ENCODE measurements around the gene POC1B.

The POC1B gene

DNA sequence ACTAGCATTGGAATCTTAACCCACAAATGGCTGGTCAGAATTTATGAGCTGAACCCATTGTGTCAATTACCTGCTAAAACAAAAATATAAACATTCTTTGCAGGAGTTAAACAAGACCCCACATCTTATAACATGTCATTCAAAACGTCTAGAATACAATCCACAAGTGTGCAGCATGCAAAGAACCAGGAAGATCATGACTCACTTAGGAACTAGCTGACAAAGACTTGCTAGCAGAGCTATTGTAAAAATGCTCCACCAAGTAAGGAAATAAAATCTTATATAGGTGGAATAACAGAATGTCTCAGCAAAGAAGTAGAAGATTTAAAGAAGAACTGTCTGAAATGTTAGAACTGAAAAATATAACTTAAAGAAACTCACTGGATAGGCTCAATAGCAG is 26.5 kb upstream of the POC1B start:
- Histone ChIP-seq H3K4me1 (ENCODE audit: control insufficient read depth, low read depth, low read length) (no peaks in the 10 kb centered on the region), H3K4me3 (ENCODE audit: low read length) (no peak overlapping the region), H3K27me3 (ENCODE audit: control insufficient read depth, insufficient read depth, low read length) (no peaks in the 10 kb centered on the region), H3K9me3 (ENCODE audit: control insufficient read depth, low read depth, low read length) (no peaks in the 10 kb centered on the region), H3K27ac (ENCODE audit: low read length) (no peak overlapping the region), H3K9ac (ENCODE audit: low read length) (no peak overlapping the region), H3K36me3 (ENCODE audit: control insufficient read depth, low read depth, low read length) (no peaks in the 10 kb centered on the region)

DNA sequence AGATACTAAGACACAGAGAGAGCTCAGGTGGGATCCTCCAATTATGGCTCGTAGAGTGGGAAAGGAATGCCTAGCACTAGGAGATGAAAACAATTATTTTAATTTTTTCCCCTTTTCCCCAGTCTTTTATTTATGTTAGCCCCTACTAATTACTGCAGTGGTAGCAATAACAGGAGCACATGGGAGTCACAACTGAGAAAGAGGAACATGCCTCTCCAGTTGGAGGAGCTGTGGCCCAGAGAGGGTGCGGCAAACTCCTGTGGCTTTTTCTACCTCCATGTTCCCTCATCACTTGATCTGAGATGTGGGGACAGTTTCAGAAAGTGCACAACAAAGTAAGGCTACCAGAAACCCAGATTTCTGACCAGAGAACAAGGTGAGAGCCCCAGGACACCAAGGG is 25.9 kb upstream of the POC1B start:
- Histone ChIP-seq H3K4me3 (ENCODE audit: low read length) (no peak overlapping the region), H3K4me1 (ENCODE audit: control insufficient read depth, low read depth, low read length) (no peaks in the 10 kb centered on the region), H3K9ac (ENCODE audit: low read length) (no peak overlapping the region), H3K27me3 (ENCODE audit: control insufficient read depth, insufficient read depth, low read length) (no peaks in the 10 kb centered on the region), H3K36me3 (ENCODE audit: control insufficient read depth, low read depth, low read length) (no peaks in the 10 kb centered on the region), H3K9me3 (ENCODE audit: control insufficient read depth, low read depth, low read length) (no peaks in the 10 kb centered on the region), H3K27ac (ENCODE audit: low read length) (no peak overlapping the region)

GRCh38 chr12:89547101-89547500 is 21.3 kb upstream of the POC1B start:
- H3K9me3 ChIP-seq (ENCODE audit: control insufficient read depth, low read depth, low read length) = no peaks in the 10 kb centered on the region
- no peak overlapping the region for H3K4me3 ChIP-seq (ENCODE audit: low read length)
- peaks cover 3% of the 10 kb centered on the region for H3K4me1 ChIP-seq (ENCODE audit: control insufficient read depth, low read depth, low read length)
- no peak overlapping the region for H3K27ac ChIP-seq (ENCODE audit: low read length)
- no peaks in the 10 kb centered on the region for H3K36me3 ChIP-seq (ENCODE audit: control insufficient read depth, low read depth, low read length)
- no peak overlapping the region for H3K9ac ChIP-seq (ENCODE audit: low read length)
- H3K27me3 ChIP-seq (ENCODE audit: control insufficient read depth, insufficient read depth, low read length) = no peaks in the 10 kb centered on the region

DNA sequence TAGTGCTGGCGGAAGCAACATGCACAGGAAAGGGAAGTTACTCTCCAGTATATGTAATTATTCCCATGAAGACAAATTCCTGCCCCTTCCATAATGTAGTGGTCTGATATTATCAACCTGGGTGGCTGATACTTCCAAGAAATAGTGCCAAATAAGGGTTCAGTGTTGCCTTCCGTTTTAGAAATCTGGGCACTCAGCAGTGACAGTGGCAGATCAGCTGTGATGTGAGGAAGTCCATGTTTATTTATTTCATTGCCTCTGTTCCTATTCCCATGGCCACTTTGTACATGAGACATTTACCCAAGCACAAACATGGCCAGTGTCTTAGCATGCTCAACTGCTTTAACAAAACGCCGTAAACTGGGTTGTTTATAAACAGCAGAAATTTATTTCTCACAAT is 20.3 kb upstream of the POC1B start:
- H3K9me3 ChIP-seq (ENCODE audit: control insufficient read depth, low read depth, low read length) = no peaks in the 10 kb centered on the region
- H3K9ac ChIP-seq (ENCODE audit: low read length) = no peak overlapping the region
- no peak overlapping the region for H3K27ac ChIP-seq (ENCODE audit: low read length)
- no peak overlapping the region for H3K4me3 ChIP-seq (ENCODE audit: low read length)
- no peaks in the 10 kb centered on the region for H3K36me3 ChIP-seq (ENCODE audit: control insufficient read depth, low read depth, low read length)
- H3K4me1 ChIP-seq (ENCODE audit: control insufficient read depth, low read depth, low read length) = peaks cover 3% of the 10 kb centered on the region
- no peaks in the 10 kb centered on the region for H3K27me3 ChIP-seq (ENCODE audit: control insufficient read depth, insufficient read depth, low read length)

GRCh38 chr12:89544681-89545184 is 18.9 kb upstream of the POC1B start:
- no peak overlapping the region for H3K4me3 ChIP-seq (ENCODE audit: low read length)
- no peak overlapping the region for H3K27ac ChIP-seq (ENCODE audit: low read length)
- no peaks in the 10 kb centered on the region for H3K36me3 ChIP-seq (ENCODE audit: control insufficient read depth, low read depth, low read length)
- no peak overlapping the region for H3K9ac ChIP-seq (ENCODE audit: low read length)
- peaks cover 3% of the 10 kb centered on the region for H3K4me1 ChIP-seq (ENCODE audit: control insufficient read depth, low read depth, low read length)
- no peaks in the 10 kb centered on the region for H3K27me3 ChIP-seq (ENCODE audit: control insufficient read depth, insufficient read depth, low read length)
- H3K9me3 ChIP-seq (ENCODE audit: control insufficient read depth, low read depth, low read length) = no peaks in the 10 kb centered on the region

- Histone ChIP-seq H3K4me3 (ENCODE audit: low read length) (no peak overlapping the region), H3K36me3 (ENCODE audit: control insufficient read depth, low read depth, low read length) (no peaks in the 10 kb centered on the region), H3K9ac (ENCODE audit: low read length) (no peak overlapping the region), H3K27me3 (ENCODE audit: control insufficient read depth, insufficient read depth, low read length) (no peaks in the 10 kb centered on the region), H3K4me1 (ENCODE audit: control insufficient read depth, low read depth, low read length) (peaks cover 3% of the 10 kb centered on the region), H3K27ac (ENCODE audit: low read length) (no peak overlapping the region), H3K9me3 (ENCODE audit: control insufficient read depth, low read depth, low read length) (no peaks in the 10 kb centered on the region)
Measured at GRCh38 chr12:89544022-89544421, 18.2 kb upstream of the POC1B start.

DNA sequence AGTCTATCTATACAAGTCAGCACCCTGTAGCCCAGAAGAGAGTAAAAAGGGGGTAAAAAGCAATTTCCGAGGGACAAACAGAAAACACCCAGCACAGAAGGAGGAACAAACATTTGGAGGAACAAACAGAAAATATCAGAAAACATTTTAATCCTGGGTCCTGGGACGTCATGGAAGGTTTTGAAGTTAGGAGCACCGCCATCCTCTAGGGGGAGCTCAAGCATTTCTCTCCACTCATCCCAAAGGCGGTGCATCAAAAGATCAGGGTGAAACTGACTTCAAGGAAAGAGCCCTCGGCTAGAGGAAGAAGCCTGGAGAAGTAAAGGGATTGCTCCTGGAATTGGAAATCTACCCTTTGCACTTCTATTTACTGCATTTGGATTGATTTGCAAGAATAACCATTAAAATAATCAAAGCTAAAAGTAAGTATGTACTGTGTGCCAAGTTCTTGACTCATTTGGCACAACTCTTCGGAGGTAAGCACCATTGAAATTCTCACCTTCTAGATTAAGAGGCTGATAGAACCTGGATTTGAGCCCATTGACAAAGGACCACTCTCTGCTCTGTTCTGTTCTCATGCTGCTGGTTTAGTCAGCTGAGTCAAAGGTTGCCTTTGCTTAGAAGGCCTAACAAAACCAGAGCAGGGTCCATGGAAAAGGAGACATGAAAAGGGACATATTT is 17.2 kb upstream of the POC1B start:
- Histone ChIP-seq H3K27me3 (ENCODE audit: control insufficient read depth, insufficient read depth, low read length) (no peaks in the 10 kb centered on the region), H3K4me1 (ENCODE audit: control insufficient read depth, low read depth, low read length) (peaks cover 3% of the 10 kb centered on the region), H3K27ac (ENCODE audit: low read length) (no peak overlapping the region), H3K9me3 (ENCODE audit: control insufficient read depth, low read depth, low read length) (no peaks in the 10 kb centered on the region), H3K4me3 (ENCODE audit: low read length) (no peak overlapping the region), H3K36me3 (ENCODE audit: control insufficient read depth, low read depth, low read length) (no peaks in the 10 kb centered on the region), H3K9ac (ENCODE audit: low read length) (no peak overlapping the region)

DNA sequence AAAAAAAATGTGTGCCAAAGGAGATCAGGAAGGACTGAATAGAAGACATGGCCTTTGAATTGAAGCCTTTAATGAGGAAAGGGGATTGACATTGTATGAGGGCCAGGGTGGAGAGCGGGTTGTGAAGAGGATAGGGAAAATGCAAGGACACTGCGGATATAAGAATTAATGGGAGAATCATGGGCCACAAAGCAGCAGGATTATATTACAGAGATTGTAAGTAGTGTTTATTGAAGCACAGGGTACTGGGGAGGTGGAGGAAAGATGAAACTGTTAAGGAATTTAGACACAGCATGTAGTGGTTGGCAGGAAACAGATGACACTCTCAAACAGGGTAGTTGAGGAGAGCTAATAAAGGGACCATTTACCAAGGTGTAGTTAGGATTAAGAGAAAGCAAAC is 16.4 kb upstream of the POC1B start:
- H3K9ac ChIP-seq (ENCODE audit: low read length) = no peak overlapping the region
- H3K27ac ChIP-seq (ENCODE audit: low read length) = no peak overlapping the region
- no peaks in the 10 kb centered on the region for H3K27me3 ChIP-seq (ENCODE audit: control insufficient read depth, insufficient read depth, low read length)
- H3K36me3 ChIP-seq (ENCODE audit: control insufficient read depth, low read depth, low read length) = no peaks in the 10 kb centered on the region
- peaks cover 3% of the 10 kb centered on the region for H3K4me1 ChIP-seq (ENCODE audit: control insufficient read depth, low read depth, low read length)
- no peak overlapping the region for H3K4me3 ChIP-seq (ENCODE audit: low read length)
- H3K9me3 ChIP-seq (ENCODE audit: control insufficient read depth, low read depth, low read length) = no peaks in the 10 kb centered on the region

- Histone ChIP-seq H3K4me3 (ENCODE audit: low read length) (no peak overlapping the region), H3K27me3 (ENCODE audit: control insufficient read depth, insufficient read depth, low read length) (no peaks in the 10 kb centered on the region), H3K9ac (ENCODE audit: low read length) (no peak overlapping the region), H3K9me3 (ENCODE audit: control insufficient read depth, low read depth, low read length) (no peaks in the 10 kb centered on the region), H3K4me1 (ENCODE audit: control insufficient read depth, low read depth, low read length) (peaks cover 3% of the 10 kb centered on the region), H3K36me3 (ENCODE audit: control insufficient read depth, low read depth, low read length) (no peaks in the 10 kb centered on the region), H3K27ac (ENCODE audit: low read length) (no peak overlapping the region)
Measured at GRCh38 chr12:89540586-89540985, 14.7 kb upstream of the POC1B start.

- Histone ChIP-seq H3K27me3 (ENCODE audit: control insufficient read depth, insufficient read depth, low read length) (no peaks in the 10 kb centered on the region), H3K4me1 (ENCODE audit: control insufficient read depth, low read depth, low read length) (peaks cover 3% of the 10 kb centered on the region), H3K4me3 (ENCODE audit: low read length) (no peak overlapping the region), H3K36me3 (ENCODE audit: control insufficient read depth, low read depth, low read length) (no peaks in the 10 kb centered on the region), H3K9me3 (ENCODE audit: control insufficient read depth, low read depth, low read length) (no peaks in the 10 kb centered on the region), H3K9ac (ENCODE audit: low read length) (no peak overlapping the region), H3K27ac (ENCODE audit: low read length) (no peak overlapping the region)
Measured at GRCh38 chr12:89539426-89540223, 13.8 kb upstream of the POC1B start.

DNA sequence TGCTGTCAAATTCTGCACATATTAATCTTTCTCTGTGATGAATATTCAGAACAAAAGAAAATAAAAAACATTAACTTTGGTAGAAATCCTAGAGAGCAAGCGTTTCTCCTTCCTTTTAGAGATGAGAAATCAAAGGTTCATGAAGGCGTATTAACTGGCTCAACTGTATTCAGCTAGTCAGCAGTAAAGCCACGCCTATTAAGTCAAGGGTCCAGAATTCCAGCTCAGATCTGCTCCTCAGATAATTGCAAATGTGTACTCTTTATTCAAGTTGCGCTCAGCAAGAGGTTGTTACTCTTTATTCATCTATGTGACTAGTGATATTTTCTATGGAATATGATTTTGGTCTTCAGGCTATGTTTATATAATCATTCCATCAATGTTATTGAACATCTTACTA is 13.1 kb upstream of the POC1B start:
- H3K36me3 ChIP-seq (ENCODE audit: control insufficient read depth, low read depth, low read length) = no peaks in the 10 kb centered on the region
- H3K27me3 ChIP-seq (ENCODE audit: control insufficient read depth, insufficient read depth, low read length) = no peaks in the 10 kb centered on the region
- H3K4me3 ChIP-seq (ENCODE audit: low read length) = no peak overlapping the region
- H3K9me3 ChIP-seq (ENCODE audit: control insufficient read depth, low read depth, low read length) = no peaks in the 10 kb centered on the region
- no peak overlapping the region for H3K27ac ChIP-seq (ENCODE audit: low read length)
- H3K4me1 ChIP-seq (ENCODE audit: control insufficient read depth, low read depth, low read length) = peaks cover 3% of the 10 kb centered on the region
- H3K9ac ChIP-seq (ENCODE audit: low read length) = no peak overlapping the region

DNA sequence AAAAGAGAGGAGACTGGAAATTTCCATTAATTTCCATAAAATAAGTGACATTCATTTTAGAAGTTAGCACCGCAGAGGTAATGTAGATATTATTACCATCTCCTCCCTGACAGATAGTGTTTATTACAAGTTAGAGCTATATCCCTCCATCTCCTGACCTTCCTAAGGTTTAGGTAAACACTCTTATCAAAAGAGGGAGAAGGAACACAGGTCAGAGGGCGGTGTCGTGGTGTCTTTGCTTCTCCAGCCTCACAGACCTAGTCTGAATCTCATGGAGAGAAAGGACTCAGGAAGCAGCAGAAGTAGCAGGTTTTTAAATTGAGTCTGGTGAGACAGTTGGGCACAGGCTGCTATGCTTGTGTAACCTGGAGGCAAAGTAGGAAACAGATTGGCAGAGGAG is 11.5 kb upstream of the POC1B start:
- Histone ChIP-seq H3K4me1 (ENCODE audit: control insufficient read depth, low read depth, low read length) (no peaks in the 10 kb centered on the region), H3K9me3 (ENCODE audit: control insufficient read depth, low read depth, low read length) (no peaks in the 10 kb centered on the region), H3K9ac (ENCODE audit: low read length) (no peak overlapping the region), H3K4me3 (ENCODE audit: low read length) (no peak overlapping the region), H3K27ac (ENCODE audit: low read length) (no peak overlapping the region), H3K27me3 (ENCODE audit: control insufficient read depth, insufficient read depth, low read length) (no peaks in the 10 kb centered on the region), H3K36me3 (ENCODE audit: control insufficient read depth, low read depth, low read length) (no peaks in the 10 kb centered on the region)

Data from iPS-18a (cell line).